ENCODE measurements around the gene HTR2A.

The HTR2A gene

GRCh38 chr13:46846726-46847125 lies 50.1 kb downstream of the HTR2A start:
- H3F3A ChIP-seq (ENCODE audit: insufficient read depth), result no peaks in the 10 kb centered on the region
- H3K79me2 ChIP-seq (ENCODE audit: insufficient read depth, low read length), result no peaks in the 10 kb centered on the region
- no peaks in the 10 kb centered on the region for H3K9me3 ChIP-seq (ENCODE audit: insufficient read depth, low read length)
- no peaks in the 10 kb centered on the region for H3K27me3 ChIP-seq (ENCODE audit: low read length)
- no peaks in the 10 kb centered on the region for H3K36me3 ChIP-seq (ENCODE audit: low read length)
- TF ChIP-seq CTCF (IDR thresholded peaks at IDR 0.05; ENCODE audit: insufficient read depth, low read length, poor library complexity, severe bottlenecking), result no peak
- no peak for TF ChIP-seq EZH2phosphoT487 (conservative IDR thresholded peaks at IDR 0.05; ENCODE audit: low read length)
- H3K9ac ChIP-seq (ENCODE audit: low read length), result no peak overlapping the region
- H3K4me2 ChIP-seq (ENCODE audit: low read depth, low read length, poor library complexity, severe bottlenecking), result no peak overlapping the region
- no peak overlapping the region for H2AFZ ChIP-seq (ENCODE audit: low read depth, low read length, severe bottlenecking)
- no peak overlapping the region for H3K27ac ChIP-seq (ENCODE audit: low read depth, low read length)
- no peaks in the 10 kb centered on the region for H4K20me1 ChIP-seq (ENCODE audit: low read depth, low read length)
- no peaks in the 10 kb centered on the region for H3K9me2 ChIP-seq (replicated peaks; ENCODE audit: insufficient read depth, low read length)
- H3K4me3 ChIP-seq (ENCODE audit: insufficient read depth, low read length, poor library complexity, severe bottlenecking), result no peak overlapping the region

GRCh38 chr13:46845146-46845545 lies 51.7 kb downstream of the HTR2A start:
- no peaks in the 10 kb centered on the region for H3F3A ChIP-seq (ENCODE audit: insufficient read depth)
- no peaks in the 10 kb centered on the region for H3K27me3 ChIP-seq (ENCODE audit: low read length)
- no peak overlapping the region for H3K4me3 ChIP-seq (ENCODE audit: insufficient read depth, low read length, poor library complexity, severe bottlenecking)
- H3K27ac ChIP-seq (ENCODE audit: low read depth, low read length), result no peak overlapping the region
- no peak overlapping the region for H3K9ac ChIP-seq (ENCODE audit: low read length)
- no peak overlapping the region for H2AFZ ChIP-seq (ENCODE audit: low read depth, low read length, severe bottlenecking)
- H3K4me2 ChIP-seq (ENCODE audit: low read depth, low read length, poor library complexity, severe bottlenecking), result no peak overlapping the region
- no peak for TF ChIP-seq EZH2phosphoT487 (conservative IDR thresholded peaks at IDR 0.05; ENCODE audit: low read length)
- H3K9me2 ChIP-seq (replicated peaks; ENCODE audit: insufficient read depth, low read length), result no peaks in the 10 kb centered on the region
- no peaks in the 10 kb centered on the region for H3K79me2 ChIP-seq (ENCODE audit: insufficient read depth, low read length)
- no peaks in the 10 kb centered on the region for H3K36me3 ChIP-seq (ENCODE audit: low read length)
- H3K9me3 ChIP-seq (ENCODE audit: insufficient read depth, low read length), result no peaks in the 10 kb centered on the region
- no peaks in the 10 kb centered on the region for H4K20me1 ChIP-seq (ENCODE audit: low read depth, low read length)

DNA sequence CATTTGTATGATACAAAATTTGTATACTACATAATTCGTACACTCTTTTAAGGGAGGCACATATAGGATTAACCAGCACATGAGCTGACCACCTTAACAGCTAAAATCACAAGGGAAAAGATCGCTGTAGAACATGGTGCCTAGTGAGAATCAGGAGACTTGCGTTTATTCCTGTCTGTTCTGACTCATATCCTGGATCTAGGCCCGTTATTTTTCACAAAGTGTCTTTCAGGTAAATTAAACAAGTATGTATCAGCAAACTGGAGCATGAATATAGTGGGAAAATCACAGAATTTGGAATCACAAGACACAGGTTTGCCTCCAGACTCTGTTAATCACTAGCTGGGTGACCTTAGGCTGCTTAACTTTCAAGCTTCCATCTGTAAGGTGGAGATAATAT lies 52.4 kb downstream of the HTR2A start:
- Histone ChIP-seq H3K4me3 (ENCODE audit: insufficient read depth, low read length, poor library complexity, severe bottlenecking) (no peak overlapping the region), H2AFZ (ENCODE audit: low read depth, low read length, severe bottlenecking) (no peak overlapping the region), H3K9me3 (ENCODE audit: insufficient read depth, low read length) (no peaks in the 10 kb centered on the region), H3K9me2 (replicated peaks; ENCODE audit: insufficient read depth, low read length) (no peaks in the 10 kb centered on the region), H3K9ac (ENCODE audit: low read length) (no peak overlapping the region), H3K79me2 (ENCODE audit: insufficient read depth, low read length) (no peaks in the 10 kb centered on the region), H3K36me3 (ENCODE audit: low read length) (no peaks in the 10 kb centered on the region), H3K4me2 (ENCODE audit: low read depth, low read length, poor library complexity, severe bottlenecking) (no peak overlapping the region), H3K27ac (ENCODE audit: low read depth, low read length) (no peak overlapping the region), H3K27me3 (ENCODE audit: low read length) (no peaks in the 10 kb centered on the region), H4K20me1 (ENCODE audit: low read depth, low read length) (no peaks in the 10 kb centered on the region), H3F3A (ENCODE audit: insufficient read depth) (no peaks in the 10 kb centered on the region)
- no peak for TF ChIP-seq CTCF (IDR thresholded peaks at IDR 0.05; ENCODE audit: insufficient read depth, low read length, poor library complexity, severe bottlenecking)
- TF ChIP-seq EZH2phosphoT487 (conservative IDR thresholded peaks at IDR 0.05; ENCODE audit: low read length), result no peak

- no peaks in the 10 kb centered on the region for H3K27me3 ChIP-seq (ENCODE audit: low read length)
These were observed 57.5 kb downstream of the HTR2A start for GRCh38 chr13:46839399-46839798.

More at GRCh38 chr13:46839399-46839798, 57.5 kb downstream of the HTR2A start:
- Histone ChIP-seq H3K27ac (ENCODE audit: low read depth, low read length) (no peak overlapping the region), H3K9ac (ENCODE audit: low read length) (no peak overlapping the region), H4K20me1 (ENCODE audit: low read depth, low read length) (no peaks in the 10 kb centered on the region), H3K4me2 (ENCODE audit: low read depth, low read length, poor library complexity, severe bottlenecking) (no peak overlapping the region), H3K9me3 (ENCODE audit: insufficient read depth, low read length) (no peaks in the 10 kb centered on the region), H3K9me2 (replicated peaks; ENCODE audit: insufficient read depth, low read length) (no peaks in the 10 kb centered on the region), H3K79me2 (ENCODE audit: insufficient read depth, low read length) (no peaks in the 10 kb centered on the region), H3K4me3 (ENCODE audit: insufficient read depth, low read length, poor library complexity, severe bottlenecking) (no peak overlapping the region), H3F3A (ENCODE audit: insufficient read depth) (no peaks in the 10 kb centered on the region), H3K36me3 (ENCODE audit: low read length) (no peaks in the 10 kb centered on the region), H2AFZ (ENCODE audit: low read depth, low read length, severe bottlenecking) (no peak overlapping the region)
- no peak for TF ChIP-seq EZH2phosphoT487 (conservative IDR thresholded peaks at IDR 0.05; ENCODE audit: low read length)
- no peak for TF ChIP-seq CTCF (IDR thresholded peaks at IDR 0.05; ENCODE audit: insufficient read depth, low read length, poor library complexity, severe bottlenecking)

Measured in SU-DHL-6 (cell line).